ENCODE data around the gene RGL2. TPM values are rescaled to one million over a fixed set of nuclear protein-coding genes. Genes with fewer than 3 reads are reported as not detected.

The RGL2 gene
- total RNA-seq, 1 experiment from 2014 or later: 54.6 TPM

Other genes with a start within 250 kb of the RGL2 start
- gene HLA-DPA1, start 225.3 kb downstream of the RGL2 start, total RNA-seq (2014; rRNA removed; shearing (Covaris generic)): 1.3 and 2.0 TPM in 2 replicates
- gene HLA-DPB1, start 223.0 kb downstream of the RGL2 start, total RNA-seq (2014; rRNA removed; shearing (Covaris generic)): not detected in 2 replicates
- gene COL11A2, start 106.5 kb downstream of the RGL2 start, total RNA-seq (2014; rRNA removed; shearing (Covaris generic)): 0.02 TPM in 1 of 2 replicates, not detected in the other
- 18.4 and 28.7 TPM in 2 replicates for gene RXRB, start 98.3 kb downstream of the RGL2 start, total RNA-seq (2014; rRNA removed; shearing (Covaris generic))
- 140 and 234 TPM in 2 replicates for gene SLC39A7, start 98.1 kb downstream of the RGL2 start, total RNA-seq (2014; rRNA removed; shearing (Covaris generic))
- 0.32 TPM in 1 of 2 replicates, not detected in the other for gene HSD17B8, start 94.3 kb downstream of the RGL2 start, total RNA-seq (2014; rRNA removed; shearing (Covaris generic))
- 44.2 and 48.5 TPM in 2 replicates for gene RING1, start 90.4 kb downstream of the RGL2 start, total RNA-seq (2014; rRNA removed; shearing (Covaris generic))
- 37.5 and 45.3 TPM in 2 replicates for gene VPS52, start 27.1 kb downstream of the RGL2 start, total RNA-seq (2014; rRNA removed; shearing (Covaris generic))
- gene RPS18, start 26.9 kb downstream of the RGL2 start, total RNA-seq (2014; rRNA removed; shearing (Covaris generic)): 2,277 and 2,867 TPM in 2 replicates
- not detected in 2 replicates for gene B3GALT4, start 21.8 kb downstream of the RGL2 start, total RNA-seq (2014; rRNA removed; shearing (Covaris generic))
- gene WDR46, start 9.7 kb downstream of the RGL2 start, total RNA-seq (2014; rRNA removed; shearing (Covaris generic)): 151 and 184 TPM in 2 replicates
- 123 and 136 TPM in 2 replicates for gene PFDN6, start 9.3 kb downstream of the RGL2 start, total RNA-seq (2014; rRNA removed; shearing (Covaris generic))
- gene TAPBP, start 15.1 kb upstream of the RGL2 start, total RNA-seq (2014; rRNA removed; shearing (Covaris generic)): 162 and 258 TPM in 2 replicates
- gene ZBTB22, start 18.8 kb upstream of the RGL2 start, total RNA-seq (2014; rRNA removed; shearing (Covaris generic)): 13.8 and 18.0 TPM in 2 replicates
- gene DAXX, start 24.0 kb upstream of the RGL2 start, total RNA-seq (2014; rRNA removed; shearing (Covaris generic)): 95.5 and 107 TPM in 2 replicates
- 130 and 159 TPM in 2 replicates for gene KIFC1, start 92.9 kb upstream of the RGL2 start, total RNA-seq (2014; rRNA removed; shearing (Covaris generic))
- 61.9 and 67.3 TPM in 2 replicates for gene PHF1, start 112.1 kb upstream of the RGL2 start, total RNA-seq (2014; rRNA removed; shearing (Covaris generic))
- 610 and 623 TPM in 2 replicates for gene CUTA, start 119.2 kb upstream of the RGL2 start, total RNA-seq (2014; rRNA removed; shearing (Covaris generic))
- gene SYNGAP1, start 121.1 kb upstream of the RGL2 start, total RNA-seq (2014; rRNA removed; shearing (Covaris generic)): 2.5 and 5.7 TPM in 2 replicates
- gene ZBTB9, start 155.6 kb upstream of the RGL2 start, total RNA-seq (2014; rRNA removed; shearing (Covaris generic)): 6.6 and 9.8 TPM in 2 replicates

Data from M059J (cell line).